K562 (cell line): ENCODE results near the gene RXFP1.

Source experiments
- EZH2 ChIP-seq: IDR thresholded peaks from 2 replicates; pipeline ENCODE4 v1.6.1; 2012; ENCODE audit warnings: low read depth, mild to moderate bottlenecking, inconsistent platforms, low read length, borderline replicate concordance
- POLR3G ChIP-seq: IDR thresholded peaks from 2 replicates; pipeline ENCODE4 v1.6.1; 2011; ENCODE audit not compliant: insufficient read length, insufficient replicate concordance; ENCODE audit errors: extremely low read depth
- ZC3H4 ChIP-seq: sonication (generic); formaldehyde crosslinking; IDR thresholded peaks from 2 replicates; pipeline ENCODE4 v1.9.0; 2021; ENCODE audit warnings: missing genetic modification reagents, borderline replicate concordance
- ZNF143 ChIP-seq: sonication (generic); formaldehyde crosslinking; IDR thresholded peaks from 2 replicates; pipeline ENCODE4 v1.9.0; 2022; ENCODE audit warnings: mild to moderate bottlenecking, missing genetic modification reagents
- TF ChIP-seq, protein P1 (sequence below), 3 experiments: IDR thresholded peaks in 2 of 3; conservative IDR thresholded peaks in 1 of 3; 2 replicates each; pipeline ENCODE4 v1.5.1; 2011 to 2012; ENCODE audit warnings: low read length in 3 of 3, mild to moderate bottlenecking in 3 of 3, control low read depth in 2 of 3, improper control_type of control experiment in 1 of 3, inconsistent platforms in 1 of 3, low read depth in 1 of 3, mixed read lengths in 1 of 3, moderate library complexity in 1 of 3; ENCODE audit not compliant: insufficient read depth in 2 of 3
- TF ChIP-seq, protein P2 (sequence below): fragments of 150-350 bp; IDR thresholded peaks from 2 replicates; pipeline ENCODE4 v1.6.1; 2014; ENCODE audit warnings: low read depth, mild to moderate bottlenecking, low read length, borderline replicate concordance
- TF ChIP-seq, protein P3 (sequence below): fragments of 200-800 bp; sonication (Bioruptor generic); IDR thresholded peaks from 2 replicates; pipeline ENCODE4 v1.6.1; 2016; ENCODE audit warnings: missing genetic modification characterization, missing compliant biosample characterization
- TF ChIP-seq, protein P4 (sequence below): fragments of 250-450 bp; sonication (Bioruptor Pico); IDR thresholded peaks from 2 replicates; pipeline ENCODE4 v1.8.0; 2022; ENCODE audit warnings: moderate library complexity, mild to moderate bottlenecking, inconsistent platforms

DNA sequence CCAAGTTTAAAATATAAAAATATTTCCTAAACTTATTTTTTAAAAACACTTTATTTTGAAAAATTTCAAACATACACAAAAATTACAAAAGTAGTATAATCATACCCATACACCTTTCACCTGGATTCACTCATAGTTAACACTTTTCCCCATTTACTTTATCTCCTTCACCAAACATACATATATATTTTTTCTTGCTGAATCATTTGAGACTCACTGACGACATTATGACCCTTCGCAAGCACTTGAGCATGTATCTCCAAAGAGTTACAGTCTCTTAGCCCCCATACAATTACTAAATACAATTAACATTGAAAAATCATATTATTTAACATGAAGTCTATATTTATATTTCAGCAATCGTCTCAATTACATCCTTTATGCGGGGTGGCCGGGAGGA, 19.8 kb downstream of the RXFP1 start:
- no peak for TF ChIP-seq POLR3G
- TF ChIP-seq, protein P1, sequence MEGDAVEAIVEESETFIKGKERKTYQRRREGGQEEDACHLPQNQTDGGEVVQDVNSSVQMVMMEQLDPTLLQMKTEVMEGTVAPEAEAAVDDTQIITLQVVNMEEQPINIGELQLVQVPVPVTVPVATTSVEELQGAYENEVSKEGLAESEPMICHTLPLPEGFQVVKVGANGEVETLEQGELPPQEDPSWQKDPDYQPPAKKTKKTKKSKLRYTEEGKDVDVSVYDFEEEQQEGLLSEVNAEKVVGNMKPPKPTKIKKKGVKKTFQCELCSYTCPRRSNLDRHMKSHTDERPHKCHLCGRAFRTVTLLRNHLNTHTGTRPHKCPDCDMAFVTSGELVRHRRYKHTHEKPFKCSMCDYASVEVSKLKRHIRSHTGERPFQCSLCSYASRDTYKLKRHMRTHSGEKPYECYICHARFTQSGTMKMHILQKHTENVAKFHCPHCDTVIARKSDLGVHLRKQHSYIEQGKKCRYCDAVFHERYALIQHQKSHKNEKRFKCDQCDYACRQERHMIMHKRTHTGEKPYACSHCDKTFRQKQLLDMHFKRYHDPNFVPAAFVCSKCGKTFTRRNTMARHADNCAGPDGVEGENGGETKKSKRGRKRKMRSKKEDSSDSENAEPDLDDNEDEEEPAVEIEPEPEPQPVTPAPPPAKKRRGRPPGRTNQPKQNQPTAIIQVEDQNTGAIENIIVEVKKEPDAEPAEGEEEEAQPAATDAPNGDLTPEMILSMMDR (IDR thresholded peaks at IDR 0.05 in 2 of 3, conservative IDR thresholded peaks at IDR 0.05 in 1 of 3; ENCODE audit: insufficient read depth in 2 of 3, low read depth in 1 of 3, low read length in 3 of 3) = no peak
- no peak for TF ChIP-seq ZNF143 (CRISPR knock-in tag)
- TF ChIP-seq ZC3H4 (CRISPR knock-in tag) = no peak
- TF ChIP-seq, protein P2, sequence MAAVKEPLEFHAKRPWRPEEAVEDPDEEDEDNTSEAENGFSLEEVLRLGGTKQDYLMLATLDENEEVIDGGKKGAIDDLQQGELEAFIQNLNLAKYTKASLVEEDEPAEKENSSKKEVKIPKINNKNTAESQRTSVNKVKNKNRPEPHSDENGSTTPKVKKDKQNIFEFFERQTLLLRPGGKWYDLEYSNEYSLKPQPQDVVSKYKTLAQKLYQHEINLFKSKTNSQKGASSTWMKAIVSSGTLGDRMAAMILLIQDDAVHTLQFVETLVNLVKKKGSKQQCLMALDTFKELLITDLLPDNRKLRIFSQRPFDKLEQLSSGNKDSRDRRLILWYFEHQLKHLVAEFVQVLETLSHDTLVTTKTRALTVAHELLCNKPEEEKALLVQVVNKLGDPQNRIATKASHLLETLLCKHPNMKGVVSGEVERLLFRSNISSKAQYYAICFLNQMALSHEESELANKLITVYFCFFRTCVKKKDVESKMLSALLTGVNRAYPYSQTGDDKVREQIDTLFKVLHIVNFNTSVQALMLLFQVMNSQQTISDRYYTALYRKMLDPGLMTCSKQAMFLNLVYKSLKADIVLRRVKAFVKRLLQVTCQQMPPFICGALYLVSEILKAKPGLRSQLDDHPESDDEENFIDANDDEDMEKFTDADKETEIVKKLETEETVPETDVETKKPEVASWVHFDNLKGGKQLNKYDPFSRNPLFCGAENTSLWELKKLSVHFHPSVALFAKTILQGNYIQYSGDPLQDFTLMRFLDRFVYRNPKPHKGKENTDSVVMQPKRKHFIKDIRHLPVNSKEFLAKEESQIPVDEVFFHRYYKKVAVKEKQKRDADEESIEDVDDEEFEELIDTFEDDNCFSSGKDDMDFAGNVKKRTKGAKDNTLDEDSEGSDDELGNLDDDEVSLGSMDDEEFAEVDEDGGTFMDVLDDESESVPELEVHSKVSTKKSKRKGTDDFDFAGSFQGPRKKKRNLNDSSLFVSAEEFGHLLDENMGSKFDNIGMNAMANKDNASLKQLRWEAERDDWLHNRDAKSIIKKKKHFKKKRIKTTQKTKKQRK = no peak
- TF ChIP-seq, protein P3, sequence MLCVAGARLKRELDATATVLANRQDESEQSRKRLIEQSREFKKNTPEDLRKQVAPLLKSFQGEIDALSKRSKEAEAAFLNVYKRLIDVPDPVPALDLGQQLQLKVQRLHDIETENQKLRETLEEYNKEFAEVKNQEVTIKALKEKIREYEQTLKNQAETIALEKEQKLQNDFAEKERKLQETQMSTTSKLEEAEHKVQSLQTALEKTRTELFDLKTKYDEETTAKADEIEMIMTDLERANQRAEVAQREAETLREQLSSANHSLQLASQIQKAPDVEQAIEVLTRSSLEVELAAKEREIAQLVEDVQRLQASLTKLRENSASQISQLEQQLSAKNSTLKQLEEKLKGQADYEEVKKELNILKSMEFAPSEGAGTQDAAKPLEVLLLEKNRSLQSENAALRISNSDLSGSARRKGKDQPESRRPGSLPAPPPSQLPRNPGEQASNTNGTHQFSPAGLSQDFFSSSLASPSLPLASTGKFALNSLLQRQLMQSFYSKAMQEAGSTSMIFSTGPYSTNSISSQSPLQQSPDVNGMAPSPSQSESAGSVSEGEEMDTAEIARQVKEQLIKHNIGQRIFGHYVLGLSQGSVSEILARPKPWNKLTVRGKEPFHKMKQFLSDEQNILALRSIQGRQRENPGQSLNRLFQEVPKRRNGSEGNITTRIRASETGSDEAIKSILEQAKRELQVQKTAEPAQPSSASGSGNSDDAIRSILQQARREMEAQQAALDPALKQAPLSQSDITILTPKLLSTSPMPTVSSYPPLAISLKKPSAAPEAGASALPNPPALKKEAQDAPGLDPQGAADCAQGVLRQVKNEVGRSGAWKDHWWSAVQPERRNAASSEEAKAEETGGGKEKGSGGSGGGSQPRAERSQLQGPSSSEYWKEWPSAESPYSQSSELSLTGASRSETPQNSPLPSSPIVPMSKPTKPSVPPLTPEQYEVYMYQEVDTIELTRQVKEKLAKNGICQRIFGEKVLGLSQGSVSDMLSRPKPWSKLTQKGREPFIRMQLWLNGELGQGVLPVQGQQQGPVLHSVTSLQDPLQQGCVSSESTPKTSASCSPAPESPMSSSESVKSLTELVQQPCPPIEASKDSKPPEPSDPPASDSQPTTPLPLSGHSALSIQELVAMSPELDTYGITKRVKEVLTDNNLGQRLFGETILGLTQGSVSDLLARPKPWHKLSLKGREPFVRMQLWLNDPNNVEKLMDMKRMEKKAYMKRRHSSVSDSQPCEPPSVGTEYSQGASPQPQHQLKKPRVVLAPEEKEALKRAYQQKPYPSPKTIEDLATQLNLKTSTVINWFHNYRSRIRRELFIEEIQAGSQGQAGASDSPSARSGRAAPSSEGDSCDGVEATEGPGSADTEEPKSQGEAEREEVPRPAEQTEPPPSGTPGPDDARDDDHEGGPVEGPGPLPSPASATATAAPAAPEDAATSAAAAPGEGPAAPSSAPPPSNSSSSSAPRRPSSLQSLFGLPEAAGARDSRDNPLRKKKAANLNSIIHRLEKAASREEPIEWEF = no peak
- TF ChIP-seq EZH2 = no peak
- TF ChIP-seq, protein P4, sequence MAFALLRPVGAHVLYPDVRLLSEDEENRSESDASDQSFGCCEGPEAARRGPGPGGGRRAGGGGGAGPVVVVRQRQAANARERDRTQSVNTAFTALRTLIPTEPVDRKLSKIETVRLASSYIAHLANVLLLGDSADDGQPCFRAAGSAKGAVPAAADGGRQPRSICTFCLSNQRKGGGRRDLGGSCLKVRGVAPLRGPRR (CRISPR knock-in tag) = no peak
